Mucosa of descending colon (tissue), 3 donors: ENCODE results near the gene UCP2. TPM values are rescaled to one million over a fixed set of nuclear protein-coding genes. Genes with fewer than 3 reads are reported as not detected.

Source experiments
- ATAC-seq: fragments of 200-7000 bp; cut with Tn5 transposase; one replicate; pipeline ENCODE4 v1.9.1; 2020; ENCODE audit warnings: mild to moderate bottlenecking, moderate library complexity
- DNase-seq, 3 donors: peaks; one replicate each; pipeline ENCODE4 v3.0.0-alpha.2; 2020
- H3K36me3 ChIP-seq: fragments of 200-600 bp; one replicate; pipeline ENCODE4 v1.8.0; 2021; ENCODE audit warnings: low read depth, mild to moderate bottlenecking
- H3K4me1 ChIP-seq: fragments of 200-600 bp; one replicate; pipeline ENCODE4 v1.8.0; 2021; ENCODE audit warnings: low read depth, mild to moderate bottlenecking
- H3K4me3 ChIP-seq: fragments of 200-600 bp; one replicate; pipeline ENCODE4 v1.8.0; 2021; ENCODE audit warnings: mild to moderate bottlenecking
- H3K9me3 ChIP-seq: fragments of 200-600 bp; one replicate; pipeline ENCODE4 v1.8.0; 2021; ENCODE audit warnings: mild to moderate bottlenecking
- CTCF ChIP-seq: fragments of 200-600 bp; IDR thresholded peaks from one replicate; pipeline ENCODE4 v1.8.0; 2022; ENCODE audit warnings: antibody characterized with exemption, mild to moderate bottlenecking
- intact Hi-C, 2 donors: fragments of 100-400 bp; cut with DNase I in 1 of 2; cut with micrococcal nuclease in 1 of 2; formaldehyde crosslinking; loops; one replicate each; pipeline versions ENCODE4 v1.11.0 to v1.11.1; 2022; cut with DNase I, micrococcal nuclease
- total RNA-seq, 3 donors: library from RNA; stranded (reverse); fragmentation: NEBNext Ultra II Directional in 2 of 3; extraction: Animal tissue kit (Norgen Biotek cat#: 25700) in 2 of 3; gene quantifications; one replicate each; pipeline versions ENCODE4 v1.2.1 to v1.2.4, GENCODE V29; 2021 to 2023
- donor health status: DM: no; HTN: no; CAD: no; lungs with moderate emphysema.
- donor health status: DM: no; HTN: no; CAD: no.
- donor health status: DM: no; HTN: yes; CAD: no.

UCP2 gene
- total RNA-seq, 3 donors from 2014 or later: 36.4 to 61.3 (median 39.9) TPM

- intact Hi-C loops: no loop called here
- peak in 2 of 3 donors; percentile 59 to 82 for DNase-seq
- peak; percentile 88 for ATAC-seq
- Histone ChIP-seq H3K36me3 (no peaks in the 10 kb centered on the region), H3K9me3 (no peaks in the 10 kb centered on the region), H3K4me3 (no peak overlapping the region), H3K4me1 (no peaks in the 10 kb centered on the region)
- TF ChIP-seq CTCF: no peak
Measured at GRCh38 chr11:74004759-74005615, 22.3 kb upstream of the UCP2 start.

GRCh38 chr11:74004046-74004695 lies 21.5 kb upstream of the UCP2 start:
- no peak overlapping the region for H3K4me3 ChIP-seq
- H3K4me1 ChIP-seq: no peaks in the 10 kb centered on the region
- no peak for ATAC-seq
- TF ChIP-seq CTCF: no peak
- DNase-seq: no peak
- intact Hi-C loops: no loop called here
- H3K9me3 ChIP-seq: no peaks in the 10 kb centered on the region
- no peaks in the 10 kb centered on the region for H3K36me3 ChIP-seq

GRCh38 chr11:74002832-74003231 lies 20.2 kb upstream of the UCP2 start:
- Histone ChIP-seq H3K4me1 (no peaks in the 10 kb centered on the region), H3K9me3 (no peaks in the 10 kb centered on the region), H3K4me3 (no peak overlapping the region), H3K36me3 (no peaks in the 10 kb centered on the region)
- intact Hi-C loops: no loop called here
- DNase-seq (no peak), ATAC-seq (no peak)
- TF ChIP-seq CTCF: no peak

GRCh38 chr11:74001822-74002286 lies 19.2 kb upstream of the UCP2 start:
- no peak for TF ChIP-seq CTCF

GRCh38 chr11:74000307-74001133 lies 17.9 kb upstream of the UCP2 start:
- no peak for TF ChIP-seq CTCF
- no peak for DNase-seq
- intact Hi-C loops: no loop called here

More at GRCh38 chr11:74001822-74002286, 19.2 kb upstream of the UCP2 start:
- Histone ChIP-seq H3K36me3 (no peaks in the 10 kb centered on the region), H3K9me3 (no peaks in the 10 kb centered on the region), H3K4me1 (no peaks in the 10 kb centered on the region), H3K4me3 (no peak overlapping the region)
- intact Hi-C loops: no loop called here
- DNase-seq: no peak
- ATAC-seq: no peak

More at GRCh38 chr11:74000307-74001133, 17.9 kb upstream of the UCP2 start:
- Histone ChIP-seq H3K36me3 (no peaks in the 10 kb centered on the region), H3K4me1 (peaks cover 4% of the 10 kb centered on the region), H3K9me3 (no peaks in the 10 kb centered on the region), H3K4me3 (no peak overlapping the region)
- ATAC-seq: no peak
